Left lobe of liver (tissue), 2 donors: ENCODE data around the gene THOP1. TPM values are rescaled to one million over a fixed set of nuclear protein-coding genes. Genes with fewer than 3 reads are reported as not detected.
A peak's percentile ranks its signal among the peaks of the same experiment; 100 is the strongest.
"Not testable (repeated sequence)": the region's sequence is repeated elsewhere in the genome, so short reads cannot be mapped to it uniquely, and the experiment has no call there.

Experiments used
- ATAC-seq: fragments of 200-7000 bp; cut with Tn5 transposase; one replicate; pipeline ENCODE4 v1.9.1; 2020; ENCODE audit warnings: mild to moderate bottlenecking, moderate library complexity
- DNase-seq: peaks from one replicate; pipeline ENCODE4 v3.0.0-alpha.2; 2020; ENCODE audit warnings: low spot score
- total RNA-seq: library from RNA; stranded (reverse); gene quantifications from one replicate; pipeline ENCODE4 v1.2.1, GENCODE V29; 2021
- donor health status: DM: no; HTN: no; CAD: no; lungs with moderate emphysema.
- donor health status: DM: no; HTN: yes; CAD: no.

The THOP1 gene
- total RNA-seq, 1 donor from 2014 or later: 33.5 TPM

DNA sequence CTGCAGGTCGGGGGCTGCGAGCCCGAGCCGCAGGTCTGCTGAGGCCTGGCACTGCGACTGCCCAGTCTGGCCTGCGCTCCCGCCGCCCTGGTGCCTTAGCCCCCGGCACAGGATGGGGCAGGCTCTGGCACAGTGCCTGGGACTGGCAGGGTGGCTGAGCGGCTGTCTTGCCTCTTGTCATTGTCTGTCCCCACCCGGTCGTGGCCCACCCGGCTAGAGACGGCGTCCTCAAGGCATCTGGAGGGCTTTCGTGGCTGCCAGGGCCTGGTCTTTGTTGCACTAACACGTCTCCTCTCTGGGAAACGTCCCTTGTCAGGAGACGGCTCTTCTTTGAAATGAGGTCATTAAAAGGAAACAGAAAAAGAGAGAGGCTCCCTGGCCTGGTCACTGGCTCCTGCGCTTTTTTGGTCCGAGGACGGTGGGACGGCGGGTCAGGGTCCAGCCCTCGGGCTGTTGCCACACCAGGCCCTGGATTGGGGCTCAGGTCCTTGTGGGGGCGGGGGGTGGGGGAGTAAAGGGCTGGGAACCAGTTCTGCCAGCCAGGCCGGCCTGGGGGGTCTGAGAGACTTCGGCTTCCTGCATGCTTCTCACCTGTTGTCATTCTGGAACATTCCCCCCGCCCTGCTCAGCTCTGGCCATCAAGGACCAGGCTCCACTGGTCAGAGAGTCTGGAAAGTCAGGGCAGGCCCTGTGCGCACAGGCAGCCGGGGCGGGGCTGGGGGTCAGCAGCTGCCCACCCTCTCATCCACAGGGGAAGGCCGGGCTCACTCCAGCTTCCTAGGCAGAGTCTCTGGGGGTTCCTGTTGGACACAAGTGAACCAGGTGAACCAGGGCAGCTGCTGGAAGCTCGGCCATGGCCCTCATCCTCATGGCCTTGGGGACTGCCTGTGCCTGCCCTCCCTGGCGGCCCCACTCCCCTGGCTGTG, 28.2 kb downstream of the THOP1 start:
- ATAC-seq (no peak), DNase-seq (no peak)

DNA sequence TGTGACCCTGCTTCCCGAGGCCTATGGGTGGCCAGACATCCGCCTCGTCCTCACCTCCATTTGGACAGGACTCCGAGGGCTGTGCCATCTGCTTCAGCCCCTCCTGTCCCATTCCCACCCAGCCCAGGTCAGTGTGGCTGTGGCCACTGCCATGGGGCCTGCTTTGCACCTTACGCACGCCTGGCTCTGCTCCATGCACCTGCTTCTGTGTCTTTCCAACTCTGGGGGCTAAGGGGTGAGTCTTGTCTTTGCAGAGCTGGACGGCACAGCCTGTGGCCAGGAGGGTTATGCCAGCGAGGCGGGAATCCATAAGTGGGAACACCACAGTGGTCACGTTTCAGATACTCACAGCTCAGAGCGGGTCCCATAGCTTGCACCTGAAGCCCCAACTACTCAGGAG, 29.1 kb downstream of the THOP1 start:
- no peak for ATAC-seq
- DNase-seq: no peak

- ATAC-seq: no peak
- DNase-seq: no peak
Measured at GRCh38 chr19:2815191-2815614, 29.9 kb downstream of the THOP1 start.

DNA sequence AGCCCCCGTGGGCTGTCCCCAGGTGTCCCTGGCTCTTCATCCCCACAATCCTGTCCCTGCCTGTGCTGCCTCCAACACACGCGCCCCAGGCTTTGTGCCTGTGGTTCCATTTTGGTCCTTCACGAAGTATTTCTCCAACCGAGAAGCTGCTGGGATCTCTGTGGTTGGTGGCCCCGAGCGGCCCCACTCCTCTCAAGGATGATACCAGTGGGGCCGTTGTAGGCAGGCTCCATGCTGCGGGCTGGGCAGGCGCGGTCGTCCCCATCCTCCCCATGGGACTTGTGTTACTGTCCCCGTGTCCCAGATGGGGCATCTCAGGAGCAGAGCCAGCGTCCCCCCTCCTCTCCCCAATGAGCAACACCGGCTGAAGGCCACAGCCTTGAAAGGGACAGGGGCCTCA, 30.6 kb downstream of the THOP1 start:
- DNase-seq (no peak), ATAC-seq (no peak)

- DNase-seq: no peak
Measured at GRCh38 chr19:2816641-2817040, 31.3 kb downstream of the THOP1 start.

DNA sequence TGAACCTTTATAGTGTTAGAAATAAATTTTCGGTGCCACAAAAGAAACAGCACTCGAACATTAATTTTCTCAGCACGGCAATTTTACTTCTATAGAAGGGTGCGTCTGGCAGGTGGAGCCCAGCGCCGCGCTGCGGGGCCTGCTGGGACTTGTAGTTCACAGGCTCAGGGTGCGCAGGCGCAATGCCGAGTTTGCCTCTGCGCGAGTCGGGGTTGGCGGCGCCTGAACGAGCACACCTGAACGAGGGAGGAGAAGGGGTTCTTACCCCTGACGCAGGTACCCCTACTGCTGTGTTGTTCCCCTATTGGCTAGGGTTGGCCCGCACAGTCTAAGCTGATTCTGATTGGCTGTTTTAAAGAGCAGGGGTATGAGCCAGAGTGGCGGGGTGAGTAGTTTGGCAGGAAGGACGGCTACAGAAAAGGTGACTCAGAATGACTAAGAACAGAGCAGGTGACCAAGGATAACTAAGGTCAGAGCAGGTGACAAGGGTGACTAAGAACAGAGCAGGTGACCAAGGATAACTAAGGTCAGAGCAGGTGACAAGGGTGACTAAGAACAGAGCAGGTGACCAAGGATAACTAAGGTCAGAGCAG, 32.0 kb downstream of the THOP1 start:
- not testable (repeated sequence) for DNase-seq

More at GRCh38 chr19:2816641-2817040, 31.3 kb downstream of the THOP1 start:
- ATAC-seq: no peak

DNA sequence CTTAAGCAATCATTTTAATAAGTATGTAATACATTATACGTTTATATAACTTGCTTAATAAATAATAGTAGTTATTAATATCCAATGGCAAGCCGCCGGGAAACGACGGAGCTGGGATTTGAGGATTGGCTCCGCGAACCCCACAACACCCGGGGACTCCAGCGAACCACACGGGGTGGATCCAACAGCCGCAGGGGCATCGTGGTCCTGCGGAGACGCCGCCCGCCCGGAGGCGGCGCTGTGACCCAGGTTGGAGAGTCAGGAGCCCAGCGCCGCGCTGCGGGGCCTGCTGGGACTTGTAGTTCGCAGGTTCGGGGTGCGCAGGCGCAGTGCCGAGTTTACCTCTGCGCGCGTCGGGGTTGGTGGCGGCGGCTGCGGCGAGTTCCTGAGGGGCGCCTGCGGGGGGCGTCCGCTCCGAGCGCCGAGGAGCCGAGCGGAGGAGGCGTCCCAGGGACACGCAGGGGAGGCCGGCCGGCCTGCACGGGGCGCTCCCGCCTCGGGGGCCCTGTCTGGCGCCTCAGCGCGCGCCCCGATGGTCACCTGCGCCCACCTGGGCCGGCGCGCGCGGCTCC, 34.3 kb downstream of the THOP1 start, which contains the start of gene ZNF554:
Gene ZNF554, plus strand, starts transcription at position 329 of the 572 bp plus-strand sequence. Its CDS starts 204 bp downstream, at position 533.
- ATAC-seq (peak; percentile 97), DNase-seq (peak; percentile 96)

More for the DNA sequence above, 32.0 kb downstream of the THOP1 start:
- ATAC-seq: not testable (repeated sequence)

GRCh38 chr19:2820112-2820702, 34.9 kb downstream of the THOP1 start:
- ATAC-seq (peak; percentile 16), DNase-seq (no peak)

- DNase-seq: no peak
- no peak for ATAC-seq
Measured at GRCh38 chr19:2822846-2823245, 37.5 kb downstream of the THOP1 start.

- DNase-seq (no peak), ATAC-seq (no peak)
Measured at GRCh38 chr19:2823646-2824045, 38.3 kb downstream of the THOP1 start.

DNA sequence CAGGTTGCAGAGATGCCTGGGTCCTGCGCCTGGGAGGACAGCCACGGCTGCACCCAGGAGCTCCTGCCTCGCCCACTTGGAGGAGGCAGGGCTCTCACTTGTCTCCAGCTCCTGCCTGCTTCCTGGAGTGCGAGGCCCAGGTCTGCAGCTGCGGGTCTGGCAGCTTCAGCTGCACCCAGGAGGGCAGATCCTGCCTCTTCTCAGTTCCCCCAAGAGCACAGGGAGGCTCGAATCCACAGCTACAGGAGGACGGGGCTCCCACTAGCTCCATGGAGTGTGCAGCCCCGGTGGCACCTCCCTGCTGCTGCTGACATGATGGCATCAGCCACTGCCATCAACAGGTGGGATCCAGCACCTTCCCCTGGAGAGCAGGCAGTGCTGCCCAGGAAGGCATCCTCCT, 38.8 kb downstream of the THOP1 start:
- DNase-seq (no peak), ATAC-seq (no peak)

- ATAC-seq: no peak
- no peak for DNase-seq
Measured at GRCh38 chr19:2827022-2827421, 41.7 kb downstream of the THOP1 start.

- DNase-seq (no peak), ATAC-seq (no peak)
Measured at GRCh38 chr19:2827840-2828489, 42.7 kb downstream of the THOP1 start.

DNA sequence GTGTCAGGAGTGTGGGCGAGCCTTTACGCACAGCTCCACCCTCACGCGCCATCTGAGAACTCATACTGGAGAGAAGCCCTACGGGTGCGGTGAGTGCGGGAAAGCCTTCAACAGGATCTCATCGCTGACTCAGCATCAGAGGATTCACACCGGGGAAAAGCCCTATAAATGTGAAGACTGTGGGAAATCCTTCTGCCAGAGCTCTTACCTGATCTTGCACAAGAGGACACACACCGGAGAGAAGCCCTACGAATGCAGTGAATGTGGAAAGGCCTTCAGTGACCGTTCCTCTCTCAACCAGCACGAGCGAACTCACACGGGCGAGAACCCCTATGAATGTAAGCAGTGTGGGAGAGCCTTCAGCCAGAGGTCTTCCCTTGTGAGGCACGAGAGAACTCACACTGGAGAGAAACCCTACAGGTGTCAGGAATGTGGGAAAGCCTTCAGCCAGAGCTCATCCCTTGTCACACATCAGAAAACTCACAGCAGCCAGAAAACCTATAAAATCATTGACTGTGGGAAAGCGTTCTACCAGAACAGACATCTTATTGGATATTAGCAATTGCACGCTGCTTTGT, 49.1 kb downstream of the THOP1 start:
- no peak for DNase-seq
- ATAC-seq: no peak

DNA sequence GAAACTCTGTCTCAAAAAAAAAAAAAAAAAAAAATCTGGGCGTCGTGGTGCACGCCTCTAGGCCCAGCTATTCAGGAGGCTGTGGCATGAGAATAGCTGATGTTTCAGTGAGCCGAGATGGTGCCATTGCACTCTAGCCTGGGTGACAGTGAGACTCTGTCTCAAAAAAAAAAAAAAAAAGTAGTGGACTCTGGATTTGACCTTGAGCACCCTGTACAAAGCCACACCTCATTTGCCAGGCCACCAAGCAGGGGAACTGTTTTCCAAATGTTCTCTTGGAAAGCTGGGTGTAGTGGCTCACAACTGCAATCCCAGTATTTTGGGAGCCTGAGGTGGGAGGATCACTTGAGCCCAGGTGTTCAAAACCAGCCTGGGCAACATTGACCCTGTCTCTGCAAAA, 52.1 kb downstream of the THOP1 start:
- ATAC-seq: no peak
- no peak for DNase-seq

DNA sequence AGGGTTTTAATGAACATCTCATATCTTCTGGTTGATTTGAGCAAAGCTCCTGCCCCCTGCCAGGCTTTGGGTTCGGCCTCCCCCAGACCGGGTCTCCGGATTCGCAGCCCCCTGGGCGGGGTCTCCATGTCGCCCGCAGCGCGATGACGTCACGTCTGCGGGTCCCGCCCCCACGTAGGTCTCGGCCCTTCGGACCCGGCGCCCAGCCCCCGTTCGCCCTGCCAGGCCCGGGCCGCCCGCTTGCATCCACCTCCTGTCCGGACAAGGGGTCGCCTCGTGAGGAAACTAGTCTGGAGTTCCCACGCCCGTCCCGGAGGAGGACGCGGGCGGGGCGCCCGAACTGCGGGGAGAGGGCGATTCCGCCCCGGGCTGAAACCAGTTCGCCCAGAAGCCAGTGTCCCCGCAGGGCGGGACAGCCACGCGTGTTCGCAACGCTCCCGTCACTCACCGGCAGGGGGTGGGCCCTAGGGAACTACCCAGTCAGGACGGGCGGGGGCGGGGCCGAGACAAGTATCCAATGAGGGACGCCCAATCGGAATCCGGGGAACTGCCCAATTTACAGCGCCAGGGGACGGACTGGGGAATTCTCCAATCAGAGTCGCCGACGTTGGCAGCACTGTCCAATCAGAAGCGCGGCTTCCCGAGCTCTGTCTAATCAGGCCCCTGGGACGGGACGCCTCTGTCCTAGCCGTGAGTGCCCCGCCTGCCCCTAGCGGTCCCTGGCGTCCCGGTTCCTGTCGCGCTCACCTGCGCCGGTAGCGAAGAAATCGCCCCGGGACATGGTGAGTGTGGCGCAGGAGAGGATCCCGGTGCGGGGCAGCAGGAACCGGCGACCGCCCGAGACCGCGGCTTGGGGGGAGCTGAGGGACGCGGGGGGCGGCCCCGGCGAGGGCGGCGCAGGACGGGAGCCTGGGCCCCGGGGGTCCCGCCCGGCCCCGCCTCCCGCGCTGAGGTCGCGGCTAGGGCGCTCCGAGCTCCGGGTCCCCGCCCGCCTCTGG, 55.8 kb downstream of the THOP1 start, which contains the start of gene ZNF555:
Gene ZNF555, plus strand, starts transcription at position 682 of the 998 bp plus-strand sequence. Its CDS starts 98 bp downstream, at position 780.
- ATAC-seq (peak; percentile 96), DNase-seq (peak; percentile 99)

DNA sequence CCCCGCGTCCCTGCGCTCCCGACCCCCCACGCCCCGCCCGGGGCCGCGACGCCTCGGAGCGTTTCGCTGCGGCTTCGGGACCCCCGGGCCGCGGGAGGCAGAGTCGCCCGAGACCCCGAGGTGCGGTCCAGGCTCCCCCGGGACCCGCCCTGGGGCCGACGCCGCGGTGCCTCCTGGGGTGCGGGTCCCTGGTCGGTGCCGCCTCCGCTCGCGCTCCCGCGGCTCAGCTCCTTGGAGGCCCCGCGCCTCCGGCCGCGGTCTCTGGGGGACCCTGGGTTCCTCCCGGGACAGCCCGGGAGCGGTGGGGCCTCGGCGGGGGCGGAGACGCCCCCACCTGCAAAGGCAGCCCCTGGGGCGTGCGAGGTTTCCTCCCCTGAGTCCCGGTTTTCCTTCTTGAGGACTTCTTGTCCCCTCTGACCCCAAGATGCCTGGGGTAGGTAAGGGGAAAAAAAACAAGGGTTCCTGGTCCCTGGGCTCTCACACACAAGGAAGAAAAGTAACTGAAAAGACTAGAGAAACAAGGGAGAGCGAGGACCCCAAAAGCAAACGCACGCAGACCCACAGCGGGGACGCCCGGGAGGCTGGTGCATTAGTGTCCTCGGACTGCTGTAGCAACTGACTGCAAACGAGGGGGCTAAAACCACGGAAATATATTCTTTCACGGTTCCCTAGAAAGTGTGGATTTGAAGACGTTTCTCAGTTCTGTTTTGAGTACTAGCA, 56.7 kb downstream of the THOP1 start:
- no peak for ATAC-seq

DNA sequence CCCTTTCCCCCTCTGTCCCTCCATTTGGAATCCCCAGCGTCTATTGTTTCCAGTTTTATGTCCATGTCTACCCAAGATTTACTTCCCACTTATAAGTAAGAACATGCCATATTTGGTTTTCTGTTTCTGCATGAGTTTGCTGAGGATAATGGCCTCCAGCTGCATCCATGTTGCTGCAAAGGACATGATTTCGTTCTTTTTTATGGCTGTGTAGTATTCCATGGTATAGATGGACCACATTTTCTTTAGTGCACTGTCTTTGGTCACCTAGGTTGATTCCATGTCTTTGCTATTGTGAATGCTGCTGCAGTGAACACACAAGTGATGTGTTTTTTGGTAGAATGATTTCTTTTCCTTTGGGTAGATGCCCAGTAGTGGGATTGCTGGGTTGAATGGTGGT, 59.8 kb downstream of the THOP1 start:
- ATAC-seq (no peak), DNase-seq (no peak)

More for the DNA sequence above, 56.7 kb downstream of the THOP1 start:
- no peak for DNase-seq
